Ishikawa (cell line): ENCODE measurements around the gene KCNH5.

ENCODE experiments used
- NFIC ChIP-seq: IDR thresholded peaks from 2 replicates; pipeline ENCODE4 v1.6.1; 2012
- RAD21 ChIP-seq: IDR thresholded peaks from 2 replicates; pipeline ENCODE4 v1.6.1; 2012; ENCODE audit warnings: low read depth
- YY1 ChIP-seq: IDR thresholded peaks from 2 replicates; pipeline ENCODE4 v1.6.1; 2012; ENCODE audit warnings: low read depth
- ZBTB7A ChIP-seq: IDR thresholded peaks from 2 replicates; pipeline ENCODE4 v1.6.1; 2012; ENCODE audit warnings: low read depth

DNA sequence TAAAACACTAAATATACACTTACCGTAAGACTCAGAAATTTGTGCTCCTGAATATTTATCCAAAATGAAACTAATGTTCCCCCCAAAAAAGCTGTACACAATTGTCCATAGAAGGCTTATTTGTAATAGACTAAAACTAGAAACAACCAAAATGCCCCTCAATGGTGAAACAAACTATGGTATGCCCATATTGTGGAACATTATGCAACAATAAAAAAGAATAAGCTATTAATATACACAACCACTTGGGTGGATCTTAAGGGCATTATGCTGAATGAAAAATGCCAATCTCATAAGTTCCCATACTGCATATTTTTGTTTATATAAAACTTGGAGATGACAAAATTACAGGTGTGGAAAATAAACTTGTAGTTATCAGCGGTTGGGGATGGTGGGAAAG lies 357.4 kb downstream of the KCNH5 start:
- TF ChIP-seq RAD21 (no peak), NFIC (no peak), ZBTB7A (no peak), YY1 (no peak)
